Keratinocyte (primary cell): Measurements from ENCODE around the gene ESX1.

Experiments used
- CTCF ChIP-seq, 3 experiments: IDR thresholded peaks in 1 of 3; conservative IDR thresholded peaks in 1 of 3; optimal IDR thresholded peaks in 1 of 3; 2 replicates in 2 of 3; 3 replicates in 1 of 3; pipeline versions ENCODE3 to v1.5.1; 2011; ENCODE audit warnings: low read length in 3 of 3, mild to moderate bottlenecking in 3 of 3, moderate library complexity in 2 of 3, control low read depth in 1 of 3, inconsistent platforms in 1 of 3; ENCODE audit not compliant: insufficient read depth in 2 of 3; ENCODE audit errors: extremely low read depth in 1 of 3
- EZH2 ChIP-seq: IDR thresholded peaks from one replicate; pipeline ENCODE4 v1.6.1; 2012; ENCODE audit warnings: inconsistent platforms, mild to moderate bottlenecking, low read length, moderate library complexity

- TF ChIP-seq CTCF (optimal IDR thresholded peaks at IDR 0.05 in 1 of 3, IDR thresholded peaks at IDR 0.05 in 1 of 3, conservative IDR thresholded peaks at IDR 0.05 in 1 of 3; ENCODE audit: extremely low read depth in 1 of 3, insufficient read depth in 2 of 3, low read length in 3 of 3) (no peak), EZH2 (no peak)
Observed at GRCh38 chrX:104288961-104289360, 34.2 kb upstream of the ESX1 start.
